MM.1S (cell line): ENCODE data around the gene SH3PXD2A.

Experiments used
- EZH2 ChIP-seq: fragments of 300-600 bp; sonication (generic); optimal IDR thresholded peaks from 2 replicates; pipeline ENCODE3; 2017; ENCODE audit warnings: low read depth, mild to moderate bottlenecking, antibody characterized with exemption, low read length, mixed read lengths
- EZH2phosphoT487 ChIP-seq: fragments of 300-600 bp; sonication (generic); IDR thresholded peaks from 2 replicates; pipeline ENCODE4 v1.6.1; 2018; ENCODE audit warnings: antibody characterized with exemption, low read length
- TF ChIP-seq, protein P1 (sequence below): fragments of 300-600 bp; sonication (generic); IDR thresholded peaks from 2 replicates; pipeline ENCODE4 v1.5.1; 2016; ENCODE audit warnings: antibody characterized with exemption, low read length, mixed read lengths

DNA sequence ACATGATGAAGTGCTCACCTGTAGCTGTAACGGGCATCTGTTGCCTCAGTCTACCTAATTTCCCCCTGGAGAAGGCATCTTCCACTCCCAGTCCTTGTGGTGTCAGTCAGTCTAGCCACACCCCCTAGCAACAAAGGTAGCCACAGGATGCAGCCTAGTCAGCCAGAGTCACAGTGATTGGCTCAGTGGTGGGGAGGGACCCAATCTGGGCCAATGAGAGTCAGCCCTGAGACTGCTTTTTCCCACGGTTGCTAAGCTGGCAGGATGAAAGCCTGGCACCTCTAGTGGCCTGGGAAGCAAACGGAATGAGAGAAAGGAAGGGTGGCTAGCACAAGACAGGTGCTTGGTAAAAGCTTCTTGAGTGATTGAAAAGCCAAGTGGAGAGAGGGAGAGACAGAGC, 118.6 kb downstream of the SH3PXD2A start:
- TF ChIP-seq EZH2 (no peak), EZH2phosphoT487 (no peak)
- TF ChIP-seq, protein P1, sequence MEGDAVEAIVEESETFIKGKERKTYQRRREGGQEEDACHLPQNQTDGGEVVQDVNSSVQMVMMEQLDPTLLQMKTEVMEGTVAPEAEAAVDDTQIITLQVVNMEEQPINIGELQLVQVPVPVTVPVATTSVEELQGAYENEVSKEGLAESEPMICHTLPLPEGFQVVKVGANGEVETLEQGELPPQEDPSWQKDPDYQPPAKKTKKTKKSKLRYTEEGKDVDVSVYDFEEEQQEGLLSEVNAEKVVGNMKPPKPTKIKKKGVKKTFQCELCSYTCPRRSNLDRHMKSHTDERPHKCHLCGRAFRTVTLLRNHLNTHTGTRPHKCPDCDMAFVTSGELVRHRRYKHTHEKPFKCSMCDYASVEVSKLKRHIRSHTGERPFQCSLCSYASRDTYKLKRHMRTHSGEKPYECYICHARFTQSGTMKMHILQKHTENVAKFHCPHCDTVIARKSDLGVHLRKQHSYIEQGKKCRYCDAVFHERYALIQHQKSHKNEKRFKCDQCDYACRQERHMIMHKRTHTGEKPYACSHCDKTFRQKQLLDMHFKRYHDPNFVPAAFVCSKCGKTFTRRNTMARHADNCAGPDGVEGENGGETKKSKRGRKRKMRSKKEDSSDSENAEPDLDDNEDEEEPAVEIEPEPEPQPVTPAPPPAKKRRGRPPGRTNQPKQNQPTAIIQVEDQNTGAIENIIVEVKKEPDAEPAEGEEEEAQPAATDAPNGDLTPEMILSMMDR: no peak
